HEK293 (cell line): Measurements from ENCODE around the gene DHRS3.
A peak's percentile ranks its signal among the peaks of the same experiment; 100 is the strongest.

Experiments
- GLIS1 ChIP-seq: fragments of 450-650 bp; formaldehyde crosslinking; IDR thresholded peaks from 2 replicates; pipeline ENCODE4 v1.5.1; 2016; ENCODE audit warnings: missing biosample characterization, missing genetic modification characterization
- KLF8 ChIP-seq: fragments of 450-650 bp; formaldehyde crosslinking; IDR thresholded peaks from 2 replicates; pipeline ENCODE4 v1.5.1; 2016; ENCODE audit warnings: missing biosample characterization, missing genetic modification characterization
- KLF9 ChIP-seq: fragments of 450-650 bp; formaldehyde crosslinking; IDR thresholded peaks from 2 replicates; pipeline ENCODE4 v1.5.1; 2016; ENCODE audit warnings: missing biosample characterization, missing genetic modification characterization, low read depth
- MYNN ChIP-seq: fragments of 450-650 bp; formaldehyde crosslinking; IDR thresholded peaks from 2 replicates; pipeline ENCODE4 v1.5.1; 2016; ENCODE audit warnings: missing biosample characterization, missing genetic modification characterization, borderline replicate concordance
- MZF1 ChIP-seq: fragments of 450-650 bp; formaldehyde crosslinking; IDR thresholded peaks from 2 replicates; pipeline ENCODE4 v1.5.1; 2017; ENCODE audit warnings: missing biosample characterization, missing genetic modification characterization, borderline replicate concordance
- OSR2 ChIP-seq: fragments of 450-650 bp; formaldehyde crosslinking; IDR thresholded peaks from 2 replicates; pipeline ENCODE4 v1.5.1; 2016; ENCODE audit warnings: missing biosample characterization, missing genetic modification characterization
- PRDM1 ChIP-seq: fragments of 450-650 bp; formaldehyde crosslinking; IDR thresholded peaks from 2 replicates; pipeline ENCODE4; 2016; ENCODE audit warnings: missing biosample characterization, missing genetic modification characterization
- REPIN1 ChIP-seq: fragments of 450-650 bp; formaldehyde crosslinking; IDR thresholded peaks from 2 replicates; pipeline ENCODE4 v1.5.1; 2017; ENCODE audit warnings: missing biosample characterization, missing genetic modification characterization, low read depth
- SALL2 ChIP-seq: fragments of 450-650 bp; formaldehyde crosslinking; IDR thresholded peaks from 2 replicates; pipeline ENCODE4 v1.5.0; 2017; ENCODE audit warnings: missing biosample characterization, mild to moderate bottlenecking, missing genetic modification characterization, borderline replicate concordance
- SP7 ChIP-seq: fragments of 450-650 bp; formaldehyde crosslinking; IDR thresholded peaks from 2 replicates; pipeline ENCODE4 v1.5.1; 2016; ENCODE audit warnings: missing biosample characterization, missing genetic modification characterization
- WT1 ChIP-seq: fragments of 450-650 bp; formaldehyde crosslinking; IDR thresholded peaks from 2 replicates; pipeline ENCODE4 v1.5.1; 2016; ENCODE audit warnings: missing biosample characterization, missing genetic modification characterization
- ZBTB17 ChIP-seq: fragments of 450-650 bp; formaldehyde crosslinking; IDR thresholded peaks from 2 replicates; pipeline ENCODE4 v1.5.1; 2016; ENCODE audit warnings: missing biosample characterization, missing genetic modification characterization
- ZIC2 ChIP-seq: fragments of 450-650 bp; formaldehyde crosslinking; IDR thresholded peaks from 2 replicates; pipeline ENCODE4 v1.5.1; 2016; ENCODE audit warnings: missing biosample characterization, missing genetic modification characterization
- ZNF155 ChIP-seq: fragments of 450-650 bp; formaldehyde crosslinking; IDR thresholded peaks from 2 replicates; pipeline ENCODE4 v1.5.1; 2016; ENCODE audit warnings: missing biosample characterization, missing genetic modification characterization
- ZNF174 ChIP-seq: fragments of 450-650 bp; formaldehyde crosslinking; IDR thresholded peaks from 2 replicates; pipeline ENCODE4 v1.5.0; 2017; ENCODE audit warnings: missing biosample characterization, mild to moderate bottlenecking, missing genetic modification characterization
- ZNF211 ChIP-seq: fragments of 450-650 bp; formaldehyde crosslinking; IDR thresholded peaks from 2 replicates; pipeline ENCODE4 v1.5.1; 2016; ENCODE audit warnings: low read depth, missing biosample characterization, missing genetic modification characterization
- ZNF335 ChIP-seq: fragments of 450-650 bp; formaldehyde crosslinking; conservative IDR thresholded peaks from 2 replicates; pipeline ENCODE4 v1.5.1; 2016; ENCODE audit warnings: missing biosample characterization, missing genetic modification characterization
- ZNF341 ChIP-seq: fragments of 450-650 bp; formaldehyde crosslinking; IDR thresholded peaks from 2 replicates; pipeline ENCODE4; 2016; ENCODE audit warnings: low read depth, missing biosample characterization, missing genetic modification characterization
- ZNF366 ChIP-seq: fragments of 450-650 bp; formaldehyde crosslinking; conservative IDR thresholded peaks from 2 replicates; pipeline ENCODE4 v1.5.1; 2016; ENCODE audit warnings: missing biosample characterization, missing genetic modification characterization
- ZNF518A ChIP-seq: fragments of 450-650 bp; formaldehyde crosslinking; conservative IDR thresholded peaks from 2 replicates; pipeline ENCODE4 v1.5.1; 2016; ENCODE audit warnings: low read depth, missing biosample characterization, missing genetic modification characterization
- ZNF561 ChIP-seq: fragments of 450-650 bp; IDR thresholded peaks from 2 replicates; pipeline ENCODE4 v1.5.1; 2018; ENCODE audit warnings: missing biosample characterization, missing genetic modification characterization, borderline replicate concordance
- ZSCAN18 ChIP-seq: fragments of 450-650 bp; formaldehyde crosslinking; IDR thresholded peaks from 2 replicates; pipeline ENCODE4 v1.5.1; 2016; ENCODE audit warnings: missing biosample characterization, missing genetic modification characterization
- TF ChIP-seq, protein P1 (sequence below): fragments of 450-650 bp; formaldehyde crosslinking; IDR thresholded peaks from 2 replicates; pipeline ENCODE4 v1.5.1; 2016; ENCODE audit warnings: missing biosample characterization, missing genetic modification characterization
- TF ChIP-seq, protein P2 (sequence below): fragments of 450-650 bp; formaldehyde crosslinking; IDR thresholded peaks from 2 replicates; pipeline ENCODE4 v1.5.1; 2016; ENCODE audit warnings: missing biosample characterization, missing genetic modification characterization
- TF ChIP-seq, protein P3 (sequence below): fragments of 450-650 bp; formaldehyde crosslinking; IDR thresholded peaks from 2 replicates; pipeline ENCODE4 v1.5.1; 2016; ENCODE audit warnings: missing biosample characterization, missing genetic modification characterization
- TF ChIP-seq, protein P4 (sequence below): fragments of 450-650 bp; formaldehyde crosslinking; IDR thresholded peaks from 2 replicates; pipeline ENCODE4 v1.5.1; 2016; ENCODE audit warnings: missing biosample characterization, missing genetic modification characterization

The DHRS3 gene

GRCh38 chr1:12618965-12619791, 1.2 kb upstream of the DHRS3 start (continued):
- TF ChIP-seq ZSCAN18 (tag by site-specific recombination) (no peak), KLF8 (tag by site-specific recombination) (peak; percentile 61), PRDM1 (peak; percentile 82), SP7 (tag by site-specific recombination) (peak; percentile 81), ZIC2 (tag by site-specific recombination) (peak; percentile 31; the same call in 1 of the 2 replicates), GLIS1 (tag by site-specific recombination) (peak; percentile 83), REPIN1 (0 out of 2 replicates have a peak, but pooled peaks have one; percentile 32), ZNF335 (peak; percentile 18; the same call in 1 of the 2 replicates), ZNF174 (no peak), SALL2 (tag by site-specific recombination) (no peak), ZNF561 (tag by site-specific recombination) (peak; percentile 32), KLF9 (tag by site-specific recombination) (peak; percentile 57; the same call in 1 of the 2 replicates), ZNF211 (tag by site-specific recombination) (no peak), MZF1 (tag by site-specific recombination) (peak; percentile 9), ZBTB17 (tag by site-specific recombination) (peak; percentile 66; the same call in 1 of the 2 replicates), ZNF341 (peak; percentile 96), OSR2 (tag by site-specific recombination) (no peak), ZNF155 (tag by site-specific recombination) (no peak), ZNF518A (tag by site-specific recombination) (no peak), MYNN (peak; percentile 97), ZNF366 (tag by site-specific recombination) (peak; percentile 47), WT1 (tag by site-specific recombination) (peak; percentile 65)
- TF ChIP-seq, protein P1, sequence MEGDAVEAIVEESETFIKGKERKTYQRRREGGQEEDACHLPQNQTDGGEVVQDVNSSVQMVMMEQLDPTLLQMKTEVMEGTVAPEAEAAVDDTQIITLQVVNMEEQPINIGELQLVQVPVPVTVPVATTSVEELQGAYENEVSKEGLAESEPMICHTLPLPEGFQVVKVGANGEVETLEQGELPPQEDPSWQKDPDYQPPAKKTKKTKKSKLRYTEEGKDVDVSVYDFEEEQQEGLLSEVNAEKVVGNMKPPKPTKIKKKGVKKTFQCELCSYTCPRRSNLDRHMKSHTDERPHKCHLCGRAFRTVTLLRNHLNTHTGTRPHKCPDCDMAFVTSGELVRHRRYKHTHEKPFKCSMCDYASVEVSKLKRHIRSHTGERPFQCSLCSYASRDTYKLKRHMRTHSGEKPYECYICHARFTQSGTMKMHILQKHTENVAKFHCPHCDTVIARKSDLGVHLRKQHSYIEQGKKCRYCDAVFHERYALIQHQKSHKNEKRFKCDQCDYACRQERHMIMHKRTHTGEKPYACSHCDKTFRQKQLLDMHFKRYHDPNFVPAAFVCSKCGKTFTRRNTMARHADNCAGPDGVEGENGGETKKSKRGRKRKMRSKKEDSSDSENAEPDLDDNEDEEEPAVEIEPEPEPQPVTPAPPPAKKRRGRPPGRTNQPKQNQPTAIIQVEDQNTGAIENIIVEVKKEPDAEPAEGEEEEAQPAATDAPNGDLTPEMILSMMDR (tag by site-specific recombination) = peak; percentile 16; the same call in 1 of the 2 replicates
- TF ChIP-seq, protein P2, sequence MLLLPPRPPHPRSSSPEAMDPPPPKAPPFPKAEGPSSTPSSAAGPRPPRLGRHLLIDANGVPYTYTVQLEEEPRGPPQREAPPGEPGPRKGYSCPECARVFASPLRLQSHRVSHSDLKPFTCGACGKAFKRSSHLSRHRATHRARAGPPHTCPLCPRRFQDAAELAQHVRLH = 0 out of 2 replicates have a peak, but pooled peaks have one; percentile 14
- TF ChIP-seq, protein P3, sequence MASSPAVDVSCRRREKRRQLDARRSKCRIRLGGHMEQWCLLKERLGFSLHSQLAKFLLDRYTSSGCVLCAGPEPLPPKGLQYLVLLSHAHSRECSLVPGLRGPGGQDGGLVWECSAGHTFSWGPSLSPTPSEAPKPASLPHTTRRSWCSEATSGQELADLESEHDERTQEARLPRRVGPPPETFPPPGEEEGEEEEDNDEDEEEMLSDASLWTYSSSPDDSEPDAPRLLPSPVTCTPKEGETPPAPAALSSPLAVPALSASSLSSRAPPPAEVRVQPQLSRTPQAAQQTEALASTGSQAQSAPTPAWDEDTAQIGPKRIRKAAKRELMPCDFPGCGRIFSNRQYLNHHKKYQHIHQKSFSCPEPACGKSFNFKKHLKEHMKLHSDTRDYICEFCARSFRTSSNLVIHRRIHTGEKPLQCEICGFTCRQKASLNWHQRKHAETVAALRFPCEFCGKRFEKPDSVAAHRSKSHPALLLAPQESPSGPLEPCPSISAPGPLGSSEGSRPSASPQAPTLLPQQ (tag by site-specific recombination) = peak; percentile 31
- TF ChIP-seq, protein P4, sequence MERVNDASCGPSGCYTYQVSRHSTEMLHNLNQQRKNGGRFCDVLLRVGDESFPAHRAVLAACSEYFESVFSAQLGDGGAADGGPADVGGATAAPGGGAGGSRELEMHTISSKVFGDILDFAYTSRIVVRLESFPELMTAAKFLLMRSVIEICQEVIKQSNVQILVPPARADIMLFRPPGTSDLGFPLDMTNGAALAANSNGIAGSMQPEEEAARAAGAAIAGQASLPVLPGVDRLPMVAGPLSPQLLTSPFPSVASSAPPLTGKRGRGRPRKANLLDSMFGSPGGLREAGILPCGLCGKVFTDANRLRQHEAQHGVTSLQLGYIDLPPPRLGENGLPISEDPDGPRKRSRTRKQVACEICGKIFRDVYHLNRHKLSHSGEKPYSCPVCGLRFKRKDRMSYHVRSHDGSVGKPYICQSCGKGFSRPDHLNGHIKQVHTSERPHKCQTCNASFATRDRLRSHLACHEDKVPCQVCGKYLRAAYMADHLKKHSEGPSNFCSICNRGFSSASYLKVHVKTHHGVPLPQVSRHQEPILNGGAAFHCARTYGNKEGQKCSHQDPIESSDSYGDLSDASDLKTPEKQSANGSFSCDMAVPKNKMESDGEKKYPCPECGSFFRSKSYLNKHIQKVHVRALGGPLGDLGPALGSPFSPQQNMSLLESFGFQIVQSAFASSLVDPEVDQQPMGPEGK (tag by site-specific recombination) = peak; percentile 86
